AG04449 (cell line): ENCODE measurements around the gene PTGIR.

Experiments
- CTCF ChIA-PET: fragments of 350-600 bp; formaldehyde crosslinking; extraction: SDS; loops from one replicate; lab custom pipeline; 2021; ENCODE audit warnings: antibody characterized with exemption; lab: Yijun Ruan, JAX
- POLR2A ChIA-PET: fragments of 400-600, 350-600 bp; formaldehyde crosslinking; extraction: SDS; loops from one replicate; lab custom pipeline; 2020; ENCODE audit warnings: antibody characterized with exemption, inconsistent platforms; lab: Yijun Ruan, JAX
- DNase-seq: peaks from one replicate; pipeline ENCODE4 v3.0.0-alpha.2; 2010; ENCODE audit warnings: low read depth, low spot score
- H3K4me3 ChIP-seq: 2 replicates; pipeline ENCODE4 v1.5.1; 2011; ENCODE audit warnings: low read depth, mild to moderate bottlenecking, control low read depth, low read length
- TF ChIP-seq, protein P1 (sequence below): IDR thresholded peaks from one replicate; pipeline ENCODE4 v1.5.1; 2011; ENCODE audit warnings: mild to moderate bottlenecking, moderate library complexity, low read length, control low read depth, inconsistent platforms; ENCODE audit not compliant: insufficient read depth; ENCODE audit errors: missing control alignments

Gene PTGIR

DNA sequence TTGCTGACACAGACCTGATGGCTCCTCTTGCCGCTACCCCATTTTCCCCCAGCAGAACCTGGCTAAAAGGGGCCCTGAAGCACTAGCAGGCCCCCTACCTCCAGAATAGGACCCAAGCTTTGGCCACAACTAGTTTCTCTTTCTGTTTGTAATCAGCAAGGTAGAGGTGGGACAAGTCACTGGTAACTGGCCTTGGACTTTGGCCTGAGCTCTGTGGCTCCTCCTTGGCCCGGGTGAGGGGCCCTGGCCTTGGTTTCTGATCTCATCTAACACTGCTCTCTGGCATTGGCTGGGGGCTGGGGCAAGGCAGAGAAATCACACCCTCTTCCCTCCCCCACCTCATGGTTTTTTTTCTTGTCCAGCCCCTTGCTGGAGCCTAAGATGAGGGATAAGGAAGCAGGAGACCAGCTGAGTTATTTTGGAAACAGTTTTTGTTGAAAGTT, 21.7 kb downstream of the PTGIR start:
- H3K4me3 ChIP-seq, result peak overlapping the region; percentile 89
- POLR2A ChIA-PET, result no interaction called here
- TF ChIP-seq, protein P1, sequence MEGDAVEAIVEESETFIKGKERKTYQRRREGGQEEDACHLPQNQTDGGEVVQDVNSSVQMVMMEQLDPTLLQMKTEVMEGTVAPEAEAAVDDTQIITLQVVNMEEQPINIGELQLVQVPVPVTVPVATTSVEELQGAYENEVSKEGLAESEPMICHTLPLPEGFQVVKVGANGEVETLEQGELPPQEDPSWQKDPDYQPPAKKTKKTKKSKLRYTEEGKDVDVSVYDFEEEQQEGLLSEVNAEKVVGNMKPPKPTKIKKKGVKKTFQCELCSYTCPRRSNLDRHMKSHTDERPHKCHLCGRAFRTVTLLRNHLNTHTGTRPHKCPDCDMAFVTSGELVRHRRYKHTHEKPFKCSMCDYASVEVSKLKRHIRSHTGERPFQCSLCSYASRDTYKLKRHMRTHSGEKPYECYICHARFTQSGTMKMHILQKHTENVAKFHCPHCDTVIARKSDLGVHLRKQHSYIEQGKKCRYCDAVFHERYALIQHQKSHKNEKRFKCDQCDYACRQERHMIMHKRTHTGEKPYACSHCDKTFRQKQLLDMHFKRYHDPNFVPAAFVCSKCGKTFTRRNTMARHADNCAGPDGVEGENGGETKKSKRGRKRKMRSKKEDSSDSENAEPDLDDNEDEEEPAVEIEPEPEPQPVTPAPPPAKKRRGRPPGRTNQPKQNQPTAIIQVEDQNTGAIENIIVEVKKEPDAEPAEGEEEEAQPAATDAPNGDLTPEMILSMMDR, result no peak
- CTCF ChIA-PET, result interaction anchor here (1.2 to 9.1 kb wide), 5 partner anchors 10 to 73 kb away, joined by 3 to 117 read pairs (median 4); partner anchors contain the start of gene DACT3
- no peak for DNase-seq

DNA sequence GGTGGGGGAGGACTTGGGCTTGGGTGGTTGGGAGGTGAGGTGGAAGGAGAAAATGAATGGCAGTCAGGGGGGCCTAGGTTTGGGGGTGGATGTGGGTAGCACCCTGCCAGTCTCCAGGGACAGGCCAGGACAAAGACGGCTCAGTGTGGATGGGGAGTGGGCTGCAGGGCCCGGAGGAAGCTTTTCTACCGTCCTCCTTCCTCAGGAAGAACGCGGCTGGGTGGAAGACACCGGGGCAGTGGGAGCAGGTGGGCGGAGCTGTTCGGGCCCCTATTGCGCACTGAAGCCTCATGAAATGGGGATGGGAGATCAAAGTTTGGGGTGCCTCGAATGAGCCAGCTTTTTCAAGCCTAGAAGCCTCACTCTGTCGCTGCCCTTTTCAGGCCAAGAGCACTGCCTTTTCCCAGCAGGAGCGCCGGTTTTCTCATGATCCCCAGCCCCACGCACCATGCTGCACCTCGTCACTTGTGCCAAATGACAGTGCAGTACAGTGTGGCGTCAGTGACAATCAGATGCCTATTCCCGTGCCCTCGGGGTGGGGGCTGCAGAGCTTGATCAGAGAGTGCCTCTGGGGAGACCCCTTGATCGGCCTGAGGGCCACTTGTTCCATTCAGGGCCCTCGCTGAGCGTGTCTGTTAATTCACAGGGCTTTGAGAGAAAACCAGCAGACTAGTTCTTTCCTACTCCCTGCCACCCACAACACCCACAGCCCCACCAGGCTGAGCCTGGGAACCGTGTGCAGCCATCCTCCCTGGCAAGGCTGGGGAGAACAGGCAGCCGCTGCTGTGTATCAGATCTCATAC, 22.3 kb downstream of the PTGIR start:
- ChIA-PET POLR2A (interaction anchor here (1.3 kb wide), 1 partner anchor 9 kb away, joined by 6 read pairs; no protein-coding TSS in a partner anchor), CTCF (interaction anchor here (0.9 to 9.1 kb wide), 7 partner anchors 10 to 101 kb away, joined by 3 to 117 read pairs (median 4); partner anchors contain the start of gene DACT3)
- no peak for DNase-seq
- TF ChIP-seq, protein P1, result no peak
- peak overlapping the region; percentile 89 for H3K4me3 ChIP-seq

DNA sequence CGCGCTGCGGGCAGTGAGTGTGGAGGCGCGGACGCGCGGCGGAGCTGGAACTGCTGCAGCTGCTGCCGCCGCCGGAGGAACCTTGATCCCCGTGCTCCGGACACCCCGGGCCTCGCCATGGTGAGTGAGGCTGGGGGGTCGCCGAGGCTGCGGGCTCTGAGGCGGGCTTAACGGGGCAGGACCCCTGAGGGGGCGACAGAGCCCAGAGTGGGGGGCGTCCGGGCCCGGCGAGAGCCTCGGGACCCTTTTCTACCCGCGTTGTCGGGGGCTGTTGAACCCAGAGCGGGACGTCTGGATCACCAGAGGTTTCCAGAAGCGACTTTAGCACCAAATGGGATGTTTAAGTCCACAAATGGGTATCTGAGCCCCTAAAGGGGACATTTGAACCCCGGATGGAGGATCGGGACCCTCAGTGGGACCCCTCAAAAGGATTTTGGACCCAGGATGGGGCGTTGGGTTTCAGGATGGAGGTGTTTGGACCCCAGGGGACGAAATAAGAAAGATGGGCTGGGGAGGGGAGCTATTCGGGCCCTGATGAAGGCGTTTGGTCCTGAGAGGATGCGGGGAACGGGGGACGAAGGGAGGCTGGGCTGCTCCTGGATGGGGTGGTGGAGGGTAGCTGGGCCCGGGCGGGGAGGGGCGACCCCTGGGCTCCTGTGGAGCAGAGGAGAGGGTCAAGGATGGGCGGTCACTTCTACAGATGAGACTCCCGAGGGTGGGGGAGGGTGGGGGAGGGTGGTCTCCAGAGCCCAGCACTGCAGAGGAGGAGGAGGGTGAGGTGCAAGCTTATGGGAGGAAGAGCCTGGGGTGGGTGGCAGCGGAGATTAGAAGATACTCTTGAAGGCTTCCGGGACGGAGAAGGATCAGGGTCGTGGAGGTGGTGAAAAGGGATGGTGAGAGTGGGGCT, 23.3 kb downstream of the PTGIR start, which contains the start of gene CALM3:
CALM3 (plus strand) TSS at position 13 of the 907 bp plus-strand sequence; CDS start at position 118, 105 bp downstream.
- peak within 1 kb of the TSS; percentile 89 for H3K4me3 ChIP-seq
- CTCF ChIA-PET, result interaction anchor here (0.8 to 9.1 kb wide), 9 partner anchors 12 to 205 kb away, joined by 3 to 117 read pairs (median 4); partner anchors contain the start of gene DACT3
- DNase-seq, result no peak
- POLR2A ChIA-PET, result interaction anchor here (0.6 to 2.5 kb wide), 7 partner anchors 10 to 128 kb away, joined by 3 to 15 read pairs (median 4); partner anchors contain the start of genes DACT3 and PTGIR
- TF ChIP-seq, protein P1, result no peak

DNA sequence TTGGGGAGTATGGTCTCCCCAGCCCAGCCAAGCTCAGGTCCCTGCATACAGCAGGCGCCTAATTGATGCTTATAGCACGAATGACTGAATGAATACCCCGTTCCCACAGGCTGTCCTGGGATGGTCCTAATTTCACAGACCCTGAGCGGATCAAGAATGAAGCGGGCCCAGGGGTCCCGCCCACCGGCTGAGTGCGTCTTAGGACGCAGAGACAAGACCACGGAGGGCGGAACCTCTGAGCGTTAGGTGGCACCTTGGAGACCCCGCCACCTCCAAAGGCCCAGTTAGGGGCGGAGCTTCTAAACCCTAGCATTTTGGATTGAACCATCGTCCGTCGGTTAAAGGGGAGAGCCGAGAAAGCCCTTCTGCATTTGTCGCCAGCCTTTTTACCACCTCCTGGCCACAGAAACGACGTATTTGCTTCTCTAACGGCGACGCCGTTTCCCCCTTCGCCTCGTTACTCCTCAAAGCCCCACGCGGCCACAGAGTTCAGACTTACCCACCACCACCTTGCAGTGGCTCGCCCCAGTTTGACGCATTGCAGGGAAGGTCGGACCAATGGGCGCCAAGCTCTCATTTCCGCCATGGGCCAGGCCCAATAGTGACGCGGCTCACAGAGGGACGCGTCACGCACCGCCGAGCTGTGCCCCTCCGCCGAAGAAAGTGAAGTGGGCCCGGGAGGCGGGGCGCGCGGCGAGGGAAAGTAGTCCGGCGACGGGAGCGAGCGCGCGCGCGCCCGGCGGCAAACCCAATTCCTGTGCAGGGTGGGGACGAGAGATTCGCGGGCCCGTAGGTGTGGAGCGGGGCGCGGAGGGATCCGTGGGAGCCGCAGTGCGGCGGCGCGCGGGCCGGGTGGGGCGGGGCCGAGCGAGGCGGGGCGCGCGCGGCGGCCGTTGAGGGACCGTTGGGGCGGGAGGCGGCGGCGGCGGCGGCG, 24.2 kb downstream of the PTGIR start:
- ChIA-PET POLR2A (interaction anchor here (0.6 to 2.5 kb wide), 13 partner anchors 11 to 584 kb away, joined by 3 to 15 read pairs (median 3); partner anchors contain the start of genes DACT3, HIF3A and PTGIR), CTCF (interaction anchor here (0.6 to 9.1 kb wide), 7 partner anchors 8 to 204 kb away, joined by 3 to 117 read pairs (median 9); partner anchors contain the start of gene DACT3)
- H3K4me3 ChIP-seq, result peak overlapping the region; percentile 89
- peak; percentile 84 for DNase-seq
- TF ChIP-seq, protein P1, result no peak
